ENCODE results near the gene TLCD1. TPM values are rescaled to one million over a fixed set of nuclear protein-coding genes. Genes with fewer than 3 reads are reported as not detected.

The TLCD1 gene
- total and polyA plus RNA-seq, 10 of the 15 experiments (the other 5 are each of a cell fraction or from before 2014, with no cell fraction given) = 2.9 to 19.8 (median 7.7) TPM

GRCh38 chr17:28717578-28718332, 8.3 kb downstream of the TLCD1 start, which contains the start of gene RAB34 (continued):
- TF ChIP-seq RELB (IDR thresholded peaks at IDR 0.05; ENCODE audit: low read depth) = no peak

- ChIA-PET POLR2A (interaction anchor here (1.0 kb wide), 2 partner anchors 12 to 72 kb away, joined by 3 read pairs; partner anchors contain the start of gene BLTP2), SMC1A (ENCODE audit: uncharacterized antibody, unreplicated experiment) (interaction anchor here (1.2 to 1.4 kb wide), 2 partner anchors 10 to 55 kb away, joined by 3 to 6 read pairs; partner anchors contain the start of genes SDF2 and SUPT6H), CTCF (no interaction called here), RAD21 (ENCODE audit: unreplicated experiment) (no interaction called here)
- Histone ChIP-seq H3K79me2 (ENCODE audit: control insufficient read depth, insufficient read depth, low read length) (peaks cover 26% of the 10 kb centered on the region), H4K20me1 (ENCODE audit: control insufficient read depth, insufficient read depth) (no peaks in the 10 kb centered on the region), H3K27me3 (replicated peaks in 1 of 2; ENCODE audit: control insufficient read depth in 2 of 2, insufficient read depth in 2 of 2, low read length in 1 of 2) (no peaks in the 10 kb centered on the region), H3K27ac (ENCODE audit: control insufficient read depth, insufficient read depth) (no peak overlapping the region), H3K9ac (ENCODE audit: control insufficient read depth, insufficient read depth, low read length) (peak overlapping the region; percentile 64; the same call in 1 of the 2 replicates), H3K4me3 (peak overlapping the region; percentile 37; the same call in 1 of the 2 replicates), H2AFZ (ENCODE audit: control insufficient read depth, low read depth, low read length) (peak overlapping the region; percentile 40), H3K9me3 (replicated peaks; ENCODE audit: control insufficient read depth, insufficient read depth, low read length) (no peaks in the 10 kb centered on the region), H3K4me2 (ENCODE audit: control insufficient read depth, insufficient read depth) (peak overlapping the region; percentile 66), H3K36me3 (ENCODE audit: control insufficient read depth in 2 of 2, insufficient read depth in 2 of 2, low read length in 1 of 2) (peaks cover 0 to 3% of the 10 kb centered on the region in 2 experiments; a peak in 2 of 4 replicates), H3K4me1 (ENCODE audit: control insufficient read depth, insufficient read depth, low read length) (peaks cover 11% of the 10 kb centered on the region)
- 36% methylated on average over 46 of the region's 63 CpGs for WGBS (ENCODE audit: insufficient coverage, insufficient replicate concordance, low lambda C conversion rate, missing lambda C conversion rate)
- no peak for DNase-seq (ENCODE audit: low read depth, low spot score)
- TF ChIP-seq DPF2 (IDR thresholded peaks at IDR 0.05) = no peak
- 0 out of 2 replicates have a peak, but pooled peaks have one; percentile 34 for TF ChIP-seq POLR2A (IDR thresholded peaks at IDR 0.05; ENCODE audit: low read depth, low read length)
- TF ChIP-seq, protein P1, sequence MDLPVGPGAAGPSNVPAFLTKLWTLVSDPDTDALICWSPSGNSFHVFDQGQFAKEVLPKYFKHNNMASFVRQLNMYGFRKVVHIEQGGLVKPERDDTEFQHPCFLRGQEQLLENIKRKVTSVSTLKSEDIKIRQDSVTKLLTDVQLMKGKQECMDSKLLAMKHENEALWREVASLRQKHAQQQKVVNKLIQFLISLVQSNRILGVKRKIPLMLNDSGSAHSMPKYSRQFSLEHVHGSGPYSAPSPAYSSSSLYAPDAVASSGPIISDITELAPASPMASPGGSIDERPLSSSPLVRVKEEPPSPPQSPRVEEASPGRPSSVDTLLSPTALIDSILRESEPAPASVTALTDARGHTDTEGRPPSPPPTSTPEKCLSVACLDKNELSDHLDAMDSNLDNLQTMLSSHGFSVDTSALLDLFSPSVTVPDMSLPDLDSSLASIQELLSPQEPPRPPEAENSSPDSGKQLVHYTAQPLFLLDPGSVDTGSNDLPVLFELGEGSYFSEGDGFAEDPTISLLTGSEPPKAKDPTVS (IDR thresholded peaks at IDR 0.05; ENCODE audit: low read depth, low read length) = no peak
- no peak for TF ChIP-seq YY1 (IDR thresholded peaks at IDR 0.05; ENCODE audit: low read depth, low read length)
- no peak for TF ChIP-seq MTA2 (IDR thresholded peaks at IDR 0.05; ENCODE audit: low read depth)
- no peak for TF ChIP-seq CREB1 (IDR thresholded peaks at IDR 0.05; ENCODE audit: low read depth)
- no peak for TF ChIP-seq MEF2A (IDR thresholded peaks at IDR 0.05; ENCODE audit: insufficient read depth, low read depth, low read length)
- no peak for ATAC-seq
- in situ Hi-C loops (cut with MboI) = no loop called here
- BruUV-seq (replicated peaks) = no TSS peak
- no peak for FAIRE-seq
- intact Hi-C loops (cut with micrococcal nuclease; ENCODE audit: unreplicated experiment) = loop anchor here (5.0 to 10.0 kb wide), 2 partner anchors 55 to 162 kb away; partner anchors contain the start of genes SDF2, SUPT6H and UNC119
Observed at GRCh38 chr17:28716740-28717577, 9.1 kb downstream of the TLCD1 start.

Measured in GM12878 (cell line).